D721Med (cell line): ENCODE results near the gene WDR17.
A peak's percentile ranks its signal among the peaks of the same experiment; 100 is the strongest.

Source experiments
- DNase-seq: peaks from one replicate; pipeline ENCODE4 v3.0.0; 2011; ENCODE audit warnings: low spot score; ENCODE audit not compliant: insufficient read length
- FAIRE-seq: peaks from 2 replicates; lab custom pipeline; 2011; peaks lifted over from hg19 to GRCh38; lab: Jason Lieb, UNC
- TF ChIP-seq, protein P1 (sequence below): IDR thresholded peaks from 2 replicates; pipeline ENCODE4 v1.5.1; 2012; ENCODE audit warnings: mild to moderate bottlenecking, control low read depth; ENCODE audit not compliant: insufficient read depth; ENCODE audit errors: missing control alignments

The WDR17 gene

GRCh38 chr4:176188654-176189053, 123.0 kb downstream of the WDR17 start:
- TF ChIP-seq, protein P1, sequence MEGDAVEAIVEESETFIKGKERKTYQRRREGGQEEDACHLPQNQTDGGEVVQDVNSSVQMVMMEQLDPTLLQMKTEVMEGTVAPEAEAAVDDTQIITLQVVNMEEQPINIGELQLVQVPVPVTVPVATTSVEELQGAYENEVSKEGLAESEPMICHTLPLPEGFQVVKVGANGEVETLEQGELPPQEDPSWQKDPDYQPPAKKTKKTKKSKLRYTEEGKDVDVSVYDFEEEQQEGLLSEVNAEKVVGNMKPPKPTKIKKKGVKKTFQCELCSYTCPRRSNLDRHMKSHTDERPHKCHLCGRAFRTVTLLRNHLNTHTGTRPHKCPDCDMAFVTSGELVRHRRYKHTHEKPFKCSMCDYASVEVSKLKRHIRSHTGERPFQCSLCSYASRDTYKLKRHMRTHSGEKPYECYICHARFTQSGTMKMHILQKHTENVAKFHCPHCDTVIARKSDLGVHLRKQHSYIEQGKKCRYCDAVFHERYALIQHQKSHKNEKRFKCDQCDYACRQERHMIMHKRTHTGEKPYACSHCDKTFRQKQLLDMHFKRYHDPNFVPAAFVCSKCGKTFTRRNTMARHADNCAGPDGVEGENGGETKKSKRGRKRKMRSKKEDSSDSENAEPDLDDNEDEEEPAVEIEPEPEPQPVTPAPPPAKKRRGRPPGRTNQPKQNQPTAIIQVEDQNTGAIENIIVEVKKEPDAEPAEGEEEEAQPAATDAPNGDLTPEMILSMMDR, result no peak
- no peak for DNase-seq
- FAIRE-seq, result no peak

- DNase-seq (no peak), FAIRE-seq (no peak)
- TF ChIP-seq, protein P1, result no peak
These were observed 124.5 kb downstream of the WDR17 start for GRCh38 chr4:176189891-176190795.

DNA sequence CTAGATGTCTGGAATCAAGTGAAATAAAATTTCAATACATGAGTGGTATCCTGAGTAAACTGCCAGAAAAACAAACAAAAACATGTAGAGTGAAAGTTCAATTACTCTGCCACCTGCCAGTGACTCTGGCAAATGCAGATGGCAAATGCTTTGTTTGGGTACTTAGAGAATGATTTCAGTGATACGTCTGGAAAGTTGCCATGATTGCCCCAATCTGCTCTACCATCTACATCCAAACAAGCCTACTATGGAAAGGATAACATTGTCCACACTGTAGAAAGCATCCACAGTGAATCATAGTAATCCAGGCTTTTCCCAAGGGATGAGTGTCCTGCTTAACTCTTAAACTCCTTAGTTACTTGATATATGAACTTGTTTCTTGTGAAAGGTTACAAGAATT, 126.3 kb downstream of the WDR17 start:
- TF ChIP-seq, protein P1, result peak; percentile 4
- DNase-seq (no peak), FAIRE-seq (no peak)

GRCh38 chr4:176193126-176193525, 127.5 kb downstream of the WDR17 start:
- DNase-seq (no peak), FAIRE-seq (no peak)
- TF ChIP-seq, protein P1, result no peak

GRCh38 chr4:176193938-176194337, 128.3 kb downstream of the WDR17 start:
- no peak for DNase-seq
- TF ChIP-seq, protein P1, result no peak
- no peak for FAIRE-seq

- TF ChIP-seq, protein P1, result no peak
- no peak for FAIRE-seq
These were observed 129.7 kb downstream of the WDR17 start, which contains the start of gene SPATA4 for GRCh38 chr4:176195184-176195978. Gene SPATA4, minus strand, starts transcription at chr4:176195585. Its CDS starts 23 bp downstream, at chr4:176195562.

More at GRCh38 chr4:176195184-176195978, 129.7 kb downstream of the WDR17 start, which contains the start of gene SPATA4:
- peak; percentile 78 for DNase-seq
